ENCODE measurements around the gene AKAP8L. TPM values are rescaled to one million over a fixed set of nuclear protein-coding genes. Genes with fewer than 3 reads are reported as not detected.

Gene AKAP8L
- total and polyA plus RNA-seq, 9 of the 15 experiments (the other 6 are each of a cell fraction or from before 2014, with no cell fraction given): 2.4 to 116 (median 70.7) TPM

DNA sequence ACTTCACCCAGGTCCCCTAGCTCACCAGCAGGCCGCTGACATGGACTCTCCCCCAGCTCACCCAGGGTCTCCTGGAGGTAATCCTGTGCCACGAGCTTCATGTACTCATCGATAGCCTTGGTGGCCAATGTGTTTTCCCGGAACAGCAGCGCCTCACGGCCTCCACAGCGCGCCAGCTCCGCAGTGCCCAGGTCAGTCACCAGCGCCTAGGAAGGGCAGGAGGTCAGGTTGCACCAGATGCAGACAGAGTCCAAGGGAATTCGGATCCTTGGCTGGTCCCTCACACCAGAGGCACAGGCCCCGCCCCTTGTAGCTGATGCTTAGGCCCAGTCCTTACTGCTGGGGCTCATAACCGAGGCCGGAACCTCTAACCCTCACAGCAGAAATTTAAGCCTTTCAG lies 37.7 kb upstream of the AKAP8L start:
- H3K36me3 ChIP-seq (ENCODE audit: control insufficient read depth, insufficient read depth, low read length): no peaks in the 10 kb centered on the region
- H3K27me3 ChIP-seq (ENCODE audit: control insufficient read depth in 2 of 2, insufficient read depth in 2 of 2, low read length in 2 of 2): peaks cover 0 to 8% of the 10 kb centered on the region in 2 experiments; a peak in 2 of 5 replicates
- WGBS (ENCODE audit: insufficient coverage, low coverage, missing lambda C conversion rate): 56% methylated on average over 13 of the region's 14 CpGs
- intact Hi-C loops (cut with micrococcal nuclease): no loop called here
- no peaks in the 10 kb centered on the region for H3K79me2 ChIP-seq (ENCODE audit: control insufficient read depth, insufficient read depth, low read length)
- H3K9me1 ChIP-seq (ENCODE audit: control insufficient read depth, insufficient read depth, low read length): no peaks in the 10 kb centered on the region
- H3K4me2 ChIP-seq (ENCODE audit: insufficient read depth, low read length): no peak overlapping the region
- CTCF ChIA-PET (ENCODE audit: low intra/inter-chr PET ratio): no interaction called here
- no peak overlapping the region for H2AFZ ChIP-seq (ENCODE audit: low read depth, low read length)
- no peak overlapping the region for H3K27ac ChIP-seq (ENCODE audit: extremely low read depth, low read depth, low read length)
- peaks cover 11 to 41% of the 10 kb centered on the region in 2 experiments; a peak in 4 of 5 replicates for H3K4me1 ChIP-seq (replicated peaks in 1 of 2; ENCODE audit: control insufficient read depth in 2 of 2, insufficient read depth in 2 of 2, low read length in 2 of 2)
- TF ChIP-seq MCM3 (IDR thresholded peaks at IDR 0.05) (no peak), MIER1 (IDR thresholded peaks at IDR 0.05; ENCODE audit: low read depth) (no peak)
- TF ChIP-seq, protein P1, sequence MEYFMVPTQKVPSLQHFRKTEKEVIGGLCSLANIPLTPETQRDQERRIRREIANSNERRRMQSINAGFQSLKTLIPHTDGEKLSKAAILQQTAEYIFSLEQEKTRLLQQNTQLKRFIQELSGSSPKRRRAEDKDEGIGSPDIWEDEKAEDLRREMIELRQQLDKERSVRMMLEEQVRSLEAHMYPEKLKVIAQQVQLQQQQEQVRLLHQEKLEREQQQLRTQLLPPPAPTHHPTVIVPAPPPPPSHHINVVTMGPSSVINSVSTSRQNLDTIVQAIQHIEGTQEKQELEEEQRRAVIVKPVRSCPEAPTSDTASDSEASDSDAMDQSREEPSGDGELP (CRISPR knock-in tag; IDR thresholded peaks at IDR 0.05; ENCODE audit: borderline replicate concordance): no peak
- TF ChIP-seq, protein P2, sequence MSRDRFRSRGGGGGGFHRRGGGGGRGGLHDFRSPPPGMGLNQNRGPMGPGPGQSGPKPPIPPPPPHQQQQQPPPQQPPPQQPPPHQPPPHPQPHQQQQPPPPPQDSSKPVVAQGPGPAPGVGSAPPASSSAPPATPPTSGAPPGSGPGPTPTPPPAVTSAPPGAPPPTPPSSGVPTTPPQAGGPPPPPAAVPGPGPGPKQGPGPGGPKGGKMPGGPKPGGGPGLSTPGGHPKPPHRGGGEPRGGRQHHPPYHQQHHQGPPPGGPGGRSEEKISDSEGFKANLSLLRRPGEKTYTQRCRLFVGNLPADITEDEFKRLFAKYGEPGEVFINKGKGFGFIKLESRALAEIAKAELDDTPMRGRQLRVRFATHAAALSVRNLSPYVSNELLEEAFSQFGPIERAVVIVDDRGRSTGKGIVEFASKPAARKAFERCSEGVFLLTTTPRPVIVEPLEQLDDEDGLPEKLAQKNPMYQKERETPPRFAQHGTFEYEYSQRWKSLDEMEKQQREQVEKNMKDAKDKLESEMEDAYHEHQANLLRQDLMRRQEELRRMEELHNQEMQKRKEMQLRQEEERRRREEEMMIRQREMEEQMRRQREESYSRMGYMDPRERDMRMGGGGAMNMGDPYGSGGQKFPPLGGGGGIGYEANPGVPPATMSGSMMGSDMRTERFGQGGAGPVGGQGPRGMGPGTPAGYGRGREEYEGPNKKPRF (IDR thresholded peaks at IDR 0.05; ENCODE audit: low read depth, low read length): no peak
- TF ChIP-seq, protein P3, sequence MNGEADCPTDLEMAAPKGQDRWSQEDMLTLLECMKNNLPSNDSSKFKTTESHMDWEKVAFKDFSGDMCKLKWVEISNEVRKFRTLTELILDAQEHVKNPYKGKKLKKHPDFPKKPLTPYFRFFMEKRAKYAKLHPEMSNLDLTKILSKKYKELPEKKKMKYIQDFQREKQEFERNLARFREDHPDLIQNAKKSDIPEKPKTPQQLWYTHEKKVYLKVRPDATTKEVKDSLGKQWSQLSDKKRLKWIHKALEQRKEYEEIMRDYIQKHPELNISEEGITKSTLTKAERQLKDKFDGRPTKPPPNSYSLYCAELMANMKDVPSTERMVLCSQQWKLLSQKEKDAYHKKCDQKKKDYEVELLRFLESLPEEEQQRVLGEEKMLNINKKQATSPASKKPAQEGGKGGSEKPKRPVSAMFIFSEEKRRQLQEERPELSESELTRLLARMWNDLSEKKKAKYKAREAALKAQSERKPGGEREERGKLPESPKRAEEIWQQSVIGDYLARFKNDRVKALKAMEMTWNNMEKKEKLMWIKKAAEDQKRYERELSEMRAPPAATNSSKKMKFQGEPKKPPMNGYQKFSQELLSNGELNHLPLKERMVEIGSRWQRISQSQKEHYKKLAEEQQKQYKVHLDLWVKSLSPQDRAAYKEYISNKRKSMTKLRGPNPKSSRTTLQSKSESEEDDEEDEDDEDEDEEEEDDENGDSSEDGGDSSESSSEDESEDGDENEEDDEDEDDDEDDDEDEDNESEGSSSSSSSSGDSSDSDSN (IDR thresholded peaks at IDR 0.05; ENCODE audit: borderline replicate concordance in 1 of 2, low read depth in 2 of 2, low read length in 2 of 2): no peak
- DNase-seq (ENCODE audit: extremely low read depth in 1 of 4, low spot score in 3 of 4) (no peak), FAIRE-seq (no peak), ATAC-seq (no peak)
- H3K9ac ChIP-seq (ENCODE audit: insufficient read depth in 1 of 2, low read depth in 2 of 2, low read length in 2 of 2): peak overlapping the region in 1 of 2 experiments; percentile 64; a peak in 1 of 4 replicates
- in situ Hi-C loops (cut with MboI): no loop called here
- H4K20me1 ChIP-seq (replicated peaks; ENCODE audit: control insufficient read depth, insufficient read depth, low read length): 0 out of 2 replicates have a peak, but pooled peaks cover 2% of the 10 kb centered on the region
- POLR2A ChIA-PET: interaction anchor here (0.6 to 1.1 kb wide), 3 partner anchors 20 to 34 kb away, joined by 3 to 5 read pairs (median 3); no protein-coding TSS in a partner anchor
- no TSS peak for BruUV-seq (replicated peaks)
- H3K4me3 ChIP-seq: no peak overlapping the region
- H3K9me3 ChIP-seq (replicated peaks; ENCODE audit: control insufficient read depth, insufficient read depth, low read depth, low read length): no peaks in the 10 kb centered on the region
